Endothelial cell of umbilical vein (primary cell): Measurements from ENCODE around the gene TNFRSF1B. TPM values are rescaled to one million over a fixed set of nuclear protein-coding genes. Genes with fewer than 3 reads are reported as not detected.

Experiments
- BruUV-seq: library from RNA; stranded (reverse); fragments of 400-500 nt; replicated peaks from 2 replicates; lab custom pipeline; 2021; lab: Mats Ljungman, UMichigan
- CTCF ChIA-PET: fragments of 300-600, 350-600 bp; sonication (Branson Sonifier 250); formaldehyde crosslinking; loops from one replicate; lab custom pipeline; 2021; ENCODE audit warnings: antibody characterized with exemption, inconsistent platforms; lab: Charles Lee
- POLR2A ChIA-PET: fragments of 300-600, 350-600 bp; sonication (Branson Sonifier 250); formaldehyde crosslinking; loops from one replicate; lab custom pipeline; 2021; ENCODE audit warnings: antibody characterized with exemption, inconsistent platforms; lab: Charles Lee
- DNase-seq: peaks from one replicate; pipeline ENCODE4 v3.0.0-alpha.2; 2011; ENCODE audit warnings: low read depth, low spot score
- FAIRE-seq: peaks from 2 replicates; lab custom pipeline; 2011; peaks lifted over from hg19 to GRCh38; lab: Jason Lieb, UNC
- H2AFZ ChIP-seq: 2 replicates; pipeline ENCODE4 v1.6.0; 2012; ENCODE audit warnings: low read depth, low read length, control low read depth, inconsistent platforms
- H3K27ac ChIP-seq: 2 replicates; pipeline ENCODE4 v1.5.1; 2011; ENCODE audit warnings: low read depth, mild to moderate bottlenecking, control low read depth, low read length, moderate library complexity; ENCODE audit not compliant: insufficient read depth
- H3K27me3 ChIP-seq, 2 experiments: 2 replicates each; pipeline versions ENCODE4 v1.6.0 to v1.6.1; 2011; ENCODE audit warnings: low read length in 2 of 2, mixed read lengths in 1 of 2; ENCODE audit not compliant: control insufficient read depth in 2 of 2, insufficient read depth in 2 of 2
- H3K36me3 ChIP-seq, 2 experiments: 2 replicates in 1 of 2; 3 replicates in 1 of 2; pipeline ENCODE4 v1.5.1; 2011; ENCODE audit warnings: low read length in 2 of 2, mild to moderate bottlenecking in 1 of 2, moderate library complexity in 1 of 2; ENCODE audit not compliant: control insufficient read depth in 2 of 2, insufficient read depth in 2 of 2; ENCODE audit errors: extremely low read depth in 1 of 2
- H3K4me1 ChIP-seq: 3 replicates; pipeline ENCODE4 v1.5.1; 2011; ENCODE audit warnings: mild to moderate bottlenecking, low read length; ENCODE audit not compliant: control insufficient read depth, insufficient read depth; ENCODE audit errors: extremely low read depth
- H3K4me2 ChIP-seq: 2 replicates; pipeline ENCODE4 v1.6.1; 2011; ENCODE audit warnings: low read length, control low read depth, mixed read lengths; ENCODE audit not compliant: insufficient read depth
- H3K4me3 ChIP-seq, 3 experiments: fragments of 200-600 bp in 1 of 3; sonication (generic), shearing (Covaris generic) in 1 of 3; replicated peaks in 1 of 3; 2 replicates each; pipeline ENCODE4 v1.5.1; 2011 to 2016; ENCODE audit warnings: control low read depth in 3 of 3, low read length in 3 of 3, mild to moderate bottlenecking in 2 of 3, inconsistent platforms in 1 of 3, low read depth in 1 of 3, moderate library complexity in 1 of 3; ENCODE audit not compliant: insufficient read depth in 1 of 3
- H3K79me2 ChIP-seq: 2 replicates; pipeline ENCODE4 v1.6.0; 2012; ENCODE audit warnings: low read length, inconsistent platforms; ENCODE audit not compliant: control insufficient read depth, insufficient read depth
- H3K9ac ChIP-seq: replicated peaks from 2 replicates; pipeline ENCODE3; 2011; ENCODE audit warnings: low read length, control low read depth; ENCODE audit not compliant: insufficient read depth; ENCODE audit errors: extremely low read depth
- H3K9me1 ChIP-seq: replicated peaks from 3 replicates; pipeline ENCODE4 v1.6.0; 2011; ENCODE audit warnings: mild to moderate bottlenecking, low read length; ENCODE audit not compliant: control insufficient read depth, insufficient read depth; ENCODE audit errors: extremely low read depth
- H3K9me3 ChIP-seq: replicated peaks from 2 replicates; pipeline ENCODE4 v1.5.1; 2012; ENCODE audit warnings: low read length, inconsistent platforms; ENCODE audit not compliant: control insufficient read depth, insufficient read depth
- H4K20me1 ChIP-seq: replicated peaks from 2 replicates; pipeline ENCODE3; 2011; ENCODE audit warnings: mild to moderate bottlenecking, low read length; ENCODE audit not compliant: control insufficient read depth, insufficient read depth; ENCODE audit errors: extremely low read depth
- EZH2 ChIP-seq: IDR thresholded peaks from 2 replicates; pipeline ENCODE4 v1.6.1; 2012; ENCODE audit warnings: borderline replicate concordance, low read depth, mild to moderate bottlenecking, moderate library complexity, low read length, inconsistent platforms; ENCODE audit not compliant: severe bottlenecking
- FOS ChIP-seq: IDR thresholded peaks from 2 replicates; pipeline ENCODE4 v1.6.1; 2011; ENCODE audit warnings: mild to moderate bottlenecking, low read length, moderate library complexity, borderline replicate concordance; ENCODE audit not compliant: insufficient read depth
- GATA2 ChIP-seq: IDR thresholded peaks from 2 replicates; pipeline ENCODE4 v1.7.0; 2011; ENCODE audit warnings: low read depth, mild to moderate bottlenecking, moderate library complexity, mixed read lengths, low read length; ENCODE audit not compliant: insufficient read length, insufficient read depth
- JUN ChIP-seq: IDR thresholded peaks from 2 replicates; pipeline ENCODE4 v1.6.1; 2011; ENCODE audit warnings: borderline replicate concordance, low read depth; ENCODE audit not compliant: insufficient read length, insufficient read depth
- MYC ChIP-seq: IDR thresholded peaks from one replicate; pipeline ENCODE4 v1.6.1; 2011; ENCODE audit warnings: mild to moderate bottlenecking, low read depth, low read length
- POLR2A ChIP-seq: IDR thresholded peaks from 2 replicates; pipeline ENCODE4 v1.6.1; 2012; ENCODE audit warnings: low read depth, mild to moderate bottlenecking, control low read depth, low read length
- POLR2AphosphoS5 ChIP-seq: IDR thresholded peaks from 2 replicates; pipeline ENCODE4 v1.6.1; 2012; ENCODE audit warnings: low read depth, mild to moderate bottlenecking, control low read depth, low read length, moderate library complexity; ENCODE audit not compliant: insufficient read depth
- dilution Hi-C: fragments of 300-500 bp; cut with MboI; formaldehyde crosslinking; loops from one replicate; pipeline ENCODE4 v1.15.0; 2019; ENCODE audit warnings: low sequenced_read_pairs; ENCODE audit not compliant: extremely low pct_ligation_motif_present
- intact Hi-C: fragments of 100-400 bp; cut with micrococcal nuclease; formaldehyde crosslinking; loops from one replicate; pipeline ENCODE4 v1.10.0; 2022
- polyA plus RNA-seq, 4 experiments: library from polyadenylated mRNA; depleted of rRNA in 3 of 4; stranded (reverse) in 3 of 4; unstranded in 1 of 4; fragments of >200 nt; gene quantifications; 2 replicates each; pipeline versions ENCODE4 v1.2.1 to v1.2.3, GENCODE V29; 2011 to 2012; ENCODE audit warnings: missing spikeins in 1 of 4
- total RNA-seq: library from RNA; stranded (reverse); gene quantifications from 2 replicates; pipeline ENCODE4 v1.2.3, GENCODE V29; 2021
- TF ChIP-seq, protein P1 (sequence below): IDR thresholded peaks from 2 replicates; pipeline ENCODE4 v1.6.1; 2011; ENCODE audit not compliant: insufficient read depth, insufficient read length
- TF ChIP-seq, protein P2 (sequence below), 2 donors: IDR thresholded peaks; 1 replicate in 1 of 2; 2 replicates in 1 of 2; pipeline ENCODE4 v1.5.1; 2011; ENCODE audit warnings: low read length in 2 of 2, mild to moderate bottlenecking in 2 of 2, moderate library complexity in 2 of 2, control low read depth in 1 of 2, inconsistent platforms in 1 of 2, low read depth in 1 of 2; ENCODE audit not compliant: insufficient read depth in 1 of 2; ENCODE audit errors: extremely low read depth in 1 of 2

Gene TNFRSF1B
- total and polyA plus RNA-seq, 2 donors (not counting 3 experiments of a cell fraction or from before 2014, with no cell fraction given) = 53.6 to 65.9 TPM

- peaks cover 4% of the 10 kb centered on the region for H3K79me2 ChIP-seq
- no peaks in the 10 kb centered on the region for H3K9me1 ChIP-seq
- ChIA-PET CTCF (interaction anchor here (1.2 to 2.8 kb wide), 2 partner anchors 66 to 67 kb away, joined by 9 to 13 read pairs; no protein-coding TSS in a partner anchor), POLR2A (no interaction called here)
- H3K36me3 ChIP-seq = peaks cover 4 to 42% of the 10 kb centered on the region in 2 experiments
- no peak overlapping the region for H3K4me2 ChIP-seq
- intact Hi-C loops = no loop called here
- H3K9me3 ChIP-seq = no peaks in the 10 kb centered on the region
- FAIRE-seq (no peak), DNase-seq (no peak)
- no peak overlapping the region for H3K9ac ChIP-seq
- H2AFZ ChIP-seq = no peak overlapping the region
- TF ChIP-seq EZH2 (no peak), MYC (no peak), JUN (no peak), POLR2AphosphoS5 (no peak), FOS (no peak), GATA2 (no peak), POLR2A (no peak)
- TF ChIP-seq, protein P1, sequence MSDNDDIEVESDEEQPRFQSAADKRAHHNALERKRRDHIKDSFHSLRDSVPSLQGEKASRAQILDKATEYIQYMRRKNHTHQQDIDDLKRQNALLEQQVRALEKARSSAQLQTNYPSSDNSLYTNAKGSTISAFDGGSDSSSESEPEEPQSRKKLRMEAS = no peak
- TF ChIP-seq, protein P2, sequence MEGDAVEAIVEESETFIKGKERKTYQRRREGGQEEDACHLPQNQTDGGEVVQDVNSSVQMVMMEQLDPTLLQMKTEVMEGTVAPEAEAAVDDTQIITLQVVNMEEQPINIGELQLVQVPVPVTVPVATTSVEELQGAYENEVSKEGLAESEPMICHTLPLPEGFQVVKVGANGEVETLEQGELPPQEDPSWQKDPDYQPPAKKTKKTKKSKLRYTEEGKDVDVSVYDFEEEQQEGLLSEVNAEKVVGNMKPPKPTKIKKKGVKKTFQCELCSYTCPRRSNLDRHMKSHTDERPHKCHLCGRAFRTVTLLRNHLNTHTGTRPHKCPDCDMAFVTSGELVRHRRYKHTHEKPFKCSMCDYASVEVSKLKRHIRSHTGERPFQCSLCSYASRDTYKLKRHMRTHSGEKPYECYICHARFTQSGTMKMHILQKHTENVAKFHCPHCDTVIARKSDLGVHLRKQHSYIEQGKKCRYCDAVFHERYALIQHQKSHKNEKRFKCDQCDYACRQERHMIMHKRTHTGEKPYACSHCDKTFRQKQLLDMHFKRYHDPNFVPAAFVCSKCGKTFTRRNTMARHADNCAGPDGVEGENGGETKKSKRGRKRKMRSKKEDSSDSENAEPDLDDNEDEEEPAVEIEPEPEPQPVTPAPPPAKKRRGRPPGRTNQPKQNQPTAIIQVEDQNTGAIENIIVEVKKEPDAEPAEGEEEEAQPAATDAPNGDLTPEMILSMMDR (IDR thresholded peaks at IDR 0.05; ENCODE audit: extremely low read depth in 1 of 2, insufficient read depth in 1 of 2, low read depth in 1 of 2, low read length in 2 of 2) = no peak
- H3K4me3 ChIP-seq = no peak overlapping the region
- dilution Hi-C loops = no loop called here
- H3K4me1 ChIP-seq = no peaks in the 10 kb centered on the region
- H3K27ac ChIP-seq = no peak overlapping the region
- H4K20me1 ChIP-seq = no peaks in the 10 kb centered on the region
- BruUV-seq = no TSS peak
- H3K27me3 ChIP-seq = no peaks in the 10 kb centered on the region
Observed at GRCh38 chr1:12191242-12192032, 24.6 kb downstream of the TNFRSF1B start.
